ENCODE measurements around the gene ADCY5.

The ADCY5 gene

DNA sequence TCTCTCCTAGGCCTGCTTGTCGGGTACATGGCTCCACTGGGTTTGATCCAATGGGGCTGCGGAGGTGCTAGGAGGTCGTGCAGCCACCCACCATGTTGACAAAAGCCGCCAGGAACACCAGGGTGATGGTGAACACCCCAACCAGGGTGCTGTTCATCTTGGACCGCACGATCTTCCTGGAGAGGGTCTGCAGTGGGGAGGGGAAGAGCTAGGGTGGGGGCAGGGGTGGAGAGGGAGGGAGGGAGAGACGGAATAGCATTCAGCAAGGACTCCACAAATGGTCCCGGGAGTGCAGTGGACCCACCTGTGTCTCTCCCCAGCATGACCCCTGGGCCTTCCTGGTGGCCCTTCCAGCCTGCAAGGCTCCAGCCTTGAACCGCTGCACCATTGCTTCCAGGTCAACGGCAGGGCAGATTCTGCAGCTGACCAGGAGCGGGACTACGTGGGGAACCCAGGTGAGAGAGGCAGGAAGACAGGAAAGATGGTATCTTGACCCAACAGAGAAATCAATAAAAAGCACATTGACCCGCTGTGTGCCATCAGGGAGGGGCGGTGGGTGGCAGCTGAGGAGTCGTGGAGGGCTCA is 144.8 kb downstream of the ADCY5 start:
- CTCF ChIA-PET, result interaction anchor here (0.9 kb wide), 1 partner anchor 19 kb away, joined by 3 read pairs; no protein-coding TSS in a partner anchor

DNA sequence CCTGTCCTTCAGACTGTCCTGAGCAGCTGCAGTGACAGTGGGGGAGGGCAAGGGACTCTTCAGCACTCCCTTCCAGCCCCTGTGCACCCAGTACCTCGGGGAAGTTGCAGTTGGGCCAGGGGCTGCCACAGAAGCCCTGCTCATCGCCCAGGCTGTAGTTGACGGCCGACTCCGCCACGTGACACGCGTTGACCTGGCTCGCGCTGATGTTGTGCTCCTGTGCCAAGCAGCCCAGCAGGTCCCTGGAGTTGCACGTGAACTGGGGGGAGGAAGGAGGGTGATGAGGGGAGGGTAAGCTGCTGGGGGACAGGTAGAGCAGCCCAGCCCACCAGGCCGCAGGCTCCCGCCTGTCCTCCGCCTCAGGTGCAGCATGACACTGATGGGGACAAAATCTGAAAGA is 145.9 kb downstream of the ADCY5 start:
- TF ChIP-seq, protein P1, sequence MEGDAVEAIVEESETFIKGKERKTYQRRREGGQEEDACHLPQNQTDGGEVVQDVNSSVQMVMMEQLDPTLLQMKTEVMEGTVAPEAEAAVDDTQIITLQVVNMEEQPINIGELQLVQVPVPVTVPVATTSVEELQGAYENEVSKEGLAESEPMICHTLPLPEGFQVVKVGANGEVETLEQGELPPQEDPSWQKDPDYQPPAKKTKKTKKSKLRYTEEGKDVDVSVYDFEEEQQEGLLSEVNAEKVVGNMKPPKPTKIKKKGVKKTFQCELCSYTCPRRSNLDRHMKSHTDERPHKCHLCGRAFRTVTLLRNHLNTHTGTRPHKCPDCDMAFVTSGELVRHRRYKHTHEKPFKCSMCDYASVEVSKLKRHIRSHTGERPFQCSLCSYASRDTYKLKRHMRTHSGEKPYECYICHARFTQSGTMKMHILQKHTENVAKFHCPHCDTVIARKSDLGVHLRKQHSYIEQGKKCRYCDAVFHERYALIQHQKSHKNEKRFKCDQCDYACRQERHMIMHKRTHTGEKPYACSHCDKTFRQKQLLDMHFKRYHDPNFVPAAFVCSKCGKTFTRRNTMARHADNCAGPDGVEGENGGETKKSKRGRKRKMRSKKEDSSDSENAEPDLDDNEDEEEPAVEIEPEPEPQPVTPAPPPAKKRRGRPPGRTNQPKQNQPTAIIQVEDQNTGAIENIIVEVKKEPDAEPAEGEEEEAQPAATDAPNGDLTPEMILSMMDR (IDR thresholded peaks at IDR 0.05; ENCODE audit: insufficient read depth, low read length, missing control alignments), result no peak
- no peak for DNase-seq (ENCODE audit: low read depth, low spot score)
- no peak overlapping the region for H3K4me3 ChIP-seq (ENCODE audit: low read depth, low read length)
- ChIA-PET POLR2A (no interaction called here), CTCF (interaction anchor here (0.8 to 1.0 kb wide), 2 partner anchors 15 to 256 kb away, joined by 3 to 4 read pairs; no protein-coding TSS in a partner anchor)

More for the DNA sequence above, 144.8 kb downstream of the ADCY5 start:
- TF ChIP-seq, protein P1 (IDR thresholded peaks at IDR 0.05; ENCODE audit: insufficient read depth, low read length, missing control alignments), result no peak
- POLR2A ChIA-PET, result no interaction called here
- DNase-seq (ENCODE audit: low read depth, low spot score), result no peak
- H3K4me3 ChIP-seq (ENCODE audit: low read depth, low read length), result no peak overlapping the region

DNA sequence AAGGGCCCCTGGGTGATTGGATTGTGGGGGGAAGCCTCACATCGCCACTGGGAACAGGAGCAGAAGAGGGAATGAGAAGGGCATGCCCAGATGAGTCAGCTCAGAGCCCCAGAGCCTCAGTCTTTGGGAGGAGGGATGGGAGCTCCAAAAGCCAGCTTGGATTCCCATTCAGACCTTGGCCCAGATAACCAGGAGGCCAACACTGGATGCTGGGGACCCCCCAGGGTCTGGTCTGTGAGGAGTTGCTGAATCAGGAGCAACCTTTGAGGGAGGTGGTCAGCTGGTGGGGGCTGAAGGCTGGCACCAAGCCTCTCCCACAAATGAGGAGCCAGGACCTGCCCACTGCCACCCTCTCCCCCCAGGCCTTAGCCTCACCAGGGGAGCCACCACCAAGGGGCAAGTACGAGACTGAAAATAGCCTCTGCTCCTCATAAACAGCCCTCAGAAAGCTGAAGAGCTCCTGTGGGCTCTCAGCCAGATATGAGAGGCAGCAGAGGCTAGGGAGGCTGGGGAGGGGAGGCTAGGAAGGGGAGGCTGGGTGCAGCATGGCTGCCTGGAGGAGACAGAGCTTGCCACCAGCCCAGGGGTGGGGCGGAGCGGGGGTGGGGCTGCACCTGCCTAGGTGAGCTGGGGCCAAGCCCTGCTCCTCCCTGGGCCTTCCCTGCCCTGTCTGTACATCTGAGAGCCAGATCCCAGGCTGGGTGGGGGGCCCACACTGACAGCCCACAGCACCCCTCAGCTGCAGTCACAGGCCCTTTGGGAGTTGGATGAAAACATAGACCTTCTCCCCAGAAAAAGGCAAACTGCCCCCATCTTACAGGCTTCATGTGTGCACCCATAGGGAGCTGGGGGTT is 147.3 kb downstream of the ADCY5 start:
- CTCF ChIA-PET, result interaction anchor here (0.7 to 1.0 kb wide), 2 partner anchors 15 to 27 kb away, joined by 3 read pairs; no protein-coding TSS in a partner anchor

DNA sequence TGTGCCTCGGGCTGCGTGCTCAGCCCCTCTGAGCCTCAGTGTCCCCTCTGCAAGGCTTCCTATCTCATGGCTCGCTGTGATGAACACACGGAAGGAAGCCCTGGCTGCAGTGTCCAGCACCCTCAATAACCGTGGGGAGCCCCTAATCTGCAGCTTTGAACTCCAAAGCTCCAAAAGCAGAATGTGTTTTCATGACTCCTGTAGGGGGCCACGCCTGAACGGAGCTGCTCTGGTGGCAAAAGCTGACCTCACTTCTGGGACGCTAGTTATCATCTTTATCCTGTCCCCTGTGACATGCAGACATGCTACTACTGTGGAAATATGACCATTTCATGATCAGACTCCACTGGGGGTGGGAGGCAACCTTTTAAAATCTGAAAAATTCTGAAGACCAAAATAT is 148.3 kb downstream of the ADCY5 start:
- ChIA-PET POLR2A (no interaction called here), CTCF (no interaction called here)
- no peak for DNase-seq (ENCODE audit: low read depth, low spot score)
- TF ChIP-seq, protein P1 (IDR thresholded peaks at IDR 0.05; ENCODE audit: insufficient read depth, low read length, missing control alignments), result no peak
- H3K4me3 ChIP-seq (ENCODE audit: low read depth, low read length), result no peak overlapping the region

More for the DNA sequence above, 147.3 kb downstream of the ADCY5 start:
- H3K4me3 ChIP-seq (ENCODE audit: low read depth, low read length), result no peak overlapping the region
- POLR2A ChIA-PET, result no interaction called here
- TF ChIP-seq, protein P1 (IDR thresholded peaks at IDR 0.05; ENCODE audit: insufficient read depth, low read length, missing control alignments), result no peak
- DNase-seq (ENCODE audit: low read depth, low spot score), result no peak

DNA sequence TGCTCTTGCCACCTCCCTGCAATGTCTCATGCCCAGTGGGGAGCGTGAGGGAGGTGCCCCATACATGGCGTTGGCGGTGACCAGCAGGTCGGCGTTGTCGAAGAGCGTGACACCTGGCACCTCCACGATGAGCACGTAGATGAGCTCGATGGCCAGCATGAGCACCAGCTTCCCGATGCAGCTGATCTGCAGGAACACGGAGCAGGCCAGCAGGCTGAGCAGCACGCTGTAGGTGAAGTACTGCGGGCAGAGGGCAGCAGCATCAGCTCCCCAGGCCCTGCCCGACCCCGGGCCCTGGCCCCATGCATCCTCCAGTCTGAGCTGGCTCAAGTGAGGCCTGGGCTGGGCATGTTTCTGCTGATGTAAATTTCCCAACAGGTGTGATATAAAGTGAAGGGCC is 148.8 kb downstream of the ADCY5 start:
- ChIA-PET POLR2A (no interaction called here), CTCF (no interaction called here)
- TF ChIP-seq, protein P1 (IDR thresholded peaks at IDR 0.05; ENCODE audit: insufficient read depth, low read length, missing control alignments), result no peak

DNA sequence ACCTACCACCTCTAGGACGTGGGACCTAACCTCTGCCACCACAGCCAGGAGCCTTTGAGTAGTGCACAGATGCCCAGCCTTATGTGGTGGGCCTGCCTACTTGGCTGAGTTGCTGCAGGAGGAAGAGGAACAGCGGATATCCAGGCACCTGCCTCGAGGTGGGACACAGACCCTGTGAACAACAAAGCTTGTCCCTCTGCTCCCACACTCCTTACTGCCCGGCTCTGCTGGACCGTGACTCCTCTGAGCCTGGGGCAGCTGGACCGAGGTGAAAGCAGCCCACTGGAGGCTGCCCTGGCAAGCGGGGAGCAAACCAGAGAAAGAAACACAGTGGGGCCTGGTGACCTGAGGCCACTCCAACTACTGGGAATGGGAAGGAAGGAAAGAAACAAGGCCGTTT is 149.3 kb downstream of the ADCY5 start:
- ChIA-PET CTCF (no interaction called here), POLR2A (no interaction called here)
- no peak overlapping the region for H3K4me3 ChIP-seq (ENCODE audit: low read depth, low read length)
- TF ChIP-seq, protein P1 (IDR thresholded peaks at IDR 0.05; ENCODE audit: insufficient read depth, low read length, missing control alignments), result no peak
- DNase-seq (ENCODE audit: low read depth, low spot score), result no peak

More for the DNA sequence above, 148.8 kb downstream of the ADCY5 start:
- DNase-seq (ENCODE audit: low read depth, low spot score), result no peak
- no peak overlapping the region for H3K4me3 ChIP-seq (ENCODE audit: low read depth, low read length)

Measured in AG04449 (cell line).